SU-DHL-6 (cell line): Measurements from ENCODE around the gene LCN10.

Experiments used
- CTCF ChIP-seq: fragments of 200-600 bp; sonication (generic); IDR thresholded peaks from one replicate; pipeline ENCODE4 v1.5.1; 2017; ENCODE audit warnings: antibody characterized with exemption, mild to moderate bottlenecking, low read length, moderate library complexity; ENCODE audit not compliant: insufficient read depth, poor library complexity, severe bottlenecking
- EZH2phosphoT487 ChIP-seq: fragments of 200-600 bp; sonication (generic), shearing (Covaris generic); conservative IDR thresholded peaks from 2 replicates; pipeline ENCODE4 v1.6.1; 2018; ENCODE audit warnings: mild to moderate bottlenecking, antibody characterized with exemption, low read length, moderate library complexity, mixed read lengths

- TF ChIP-seq CTCF, result no peak
- no peak for TF ChIP-seq EZH2phosphoT487
These were observed 9.1 kb upstream of the LCN10 start for GRCh38 chr9:136751814-136752213.
